GM12878 (cell line): ENCODE measurements around the gene LDLRAD3. TPM values are rescaled to one million over a fixed set of nuclear protein-coding genes. Genes with fewer than 3 reads are reported as not detected.
"Not testable (repeated sequence)": the region's sequence is repeated elsewhere in the genome, so short reads cannot be mapped to it uniquely, and the experiment has no call there.

Experiments
- ATAC-seq: fragments of 200-7000 bp; cut with Tn5 transposase; 3 replicates; pipeline ENCODE4 v1.9.1; 2020; ENCODE audit warnings: mild to moderate bottlenecking, moderate library complexity
- BruUV-seq: library from RNA; stranded (reverse); fragments of 400-500 nt; replicated peaks from 2 replicates; lab custom pipeline; 2021; lab: Mats Ljungman, UMichigan
- CTCF ChIA-PET: fragments of 300-600 bp; sonication (Branson Sonifier 250); formaldehyde crosslinking; extraction: SDS; loops from one replicate; lab custom pipeline; 2021; ENCODE audit warnings: inconsistent platforms; lab: Yijun Ruan, JAX
- POLR2A ChIA-PET: fragments of 350-600 bp; formaldehyde crosslinking; extraction: SDS; loops from one replicate; lab custom pipeline; 2021; ENCODE audit warnings: inconsistent platforms; lab: Charles Lee
- RAD21 ChIA-PET: fragments of 300-600 bp; sonication (Branson Sonifier 250); formaldehyde crosslinking; loops from one replicate; lab custom pipeline; 2023; ENCODE audit warnings: antibody characterized with exemption; ENCODE audit not compliant: unreplicated experiment; lab: Charles Lee
- SMC1A ChIA-PET: fragments of 300-600 bp; sonication (Branson Sonifier 250); formaldehyde crosslinking; loops from one replicate; lab custom pipeline; 2023; ENCODE audit not compliant: unreplicated experiment, uncharacterized antibody; lab: Charles Lee
- DNase-seq: peaks from one replicate; pipeline ENCODE4 v3.0.0-alpha.2; 2011; ENCODE audit warnings: low read depth, low spot score
- FAIRE-seq: peaks from 3 replicates; lab custom pipeline; 2011; peaks lifted over from hg19 to GRCh38; lab: Jason Lieb, UNC
- H2AFZ ChIP-seq: 2 replicates; pipeline ENCODE4 v1.6.0; 2011; ENCODE audit warnings: low read depth, low read length, control low read depth; ENCODE audit not compliant: control insufficient read depth
- H3K27ac ChIP-seq: 2 replicates; pipeline ENCODE4 v1.5.1; 2011; ENCODE audit warnings: control low read depth; ENCODE audit not compliant: control insufficient read depth, insufficient read depth
- H3K27me3 ChIP-seq, 2 experiments: replicated peaks in 1 of 2; 2 replicates each; pipeline versions ENCODE4 v1.6.0 to v1.6.1; 2011; ENCODE audit warnings: low read length in 1 of 2; ENCODE audit not compliant: control insufficient read depth in 2 of 2, insufficient read depth in 2 of 2
- H3K36me3 ChIP-seq, 2 experiments: 2 replicates each; pipeline ENCODE4 v1.5.1; 2011; ENCODE audit warnings: low read length in 1 of 2; ENCODE audit not compliant: control insufficient read depth in 2 of 2, insufficient read depth in 2 of 2
- H3K4me1 ChIP-seq: 2 replicates; pipeline ENCODE4 v1.6.1; 2011; ENCODE audit warnings: mild to moderate bottlenecking, low read length, moderate library complexity, mixed read lengths; ENCODE audit not compliant: control insufficient read depth, insufficient read depth
- H3K4me2 ChIP-seq: 2 replicates; pipeline ENCODE4 v1.6.0; 2011; ENCODE audit warnings: control low read depth; ENCODE audit not compliant: control insufficient read depth, insufficient read depth
- H3K4me3 ChIP-seq: fragments of 200-600 bp; sonication (generic); 2 replicates; pipeline ENCODE4 v1.5.1; 2016
- H3K79me2 ChIP-seq: 2 replicates; pipeline ENCODE4 v1.6.0; 2011; ENCODE audit warnings: low read length; ENCODE audit not compliant: control insufficient read depth, insufficient read depth
- H3K9ac ChIP-seq: 2 replicates; pipeline ENCODE4 v1.8.0; 2011; ENCODE audit warnings: low read length, control low read depth, mixed read lengths; ENCODE audit not compliant: control insufficient read depth, insufficient read depth
- H3K9me3 ChIP-seq: replicated peaks from 3 replicates; pipeline ENCODE4 v1.5.1; 2011; ENCODE audit warnings: mild to moderate bottlenecking, low read length; ENCODE audit not compliant: control insufficient read depth, insufficient read depth
- H4K20me1 ChIP-seq: 2 replicates; pipeline ENCODE4 v1.6.0; 2011; ENCODE audit not compliant: control insufficient read depth, insufficient read depth
- ATF2 ChIP-seq: IDR thresholded peaks from 2 replicates; pipeline ENCODE4 v1.6.1; 2012; ENCODE audit warnings: low read length, inconsistent platforms
- BHLHE40 ChIP-seq, 2 experiments: fragments of 450-650 bp in 1 of 2; IDR thresholded peaks; 2 replicates each; pipeline ENCODE4 v1.6.1; 2011 to 2017; ENCODE audit warnings: low read depth in 2 of 2, borderline replicate concordance in 1 of 2, improper control_type of control experiment in 1 of 2, low read length in 1 of 2, mild to moderate bottlenecking in 1 of 2
- EED ChIP-seq: sonication (generic); IDR thresholded peaks from 2 replicates; pipeline ENCODE4 v1.6.1; 2016; ENCODE audit warnings: antibody characterized with exemption, low read depth
- EP300 ChIP-seq, 2 experiments: fragments of 150-350 bp in 1 of 2; IDR thresholded peaks; 2 replicates each; pipeline ENCODE4 v1.6.1; 2011 to 2012; ENCODE audit warnings: low read depth in 2 of 2, low read length in 2 of 2, borderline replicate concordance in 1 of 2, improper control_type of control experiment in 1 of 2, inconsistent platforms in 1 of 2; ENCODE audit not compliant: control insufficient read depth in 1 of 2
- FOXM1 ChIP-seq: IDR thresholded peaks from 2 replicates; pipeline ENCODE4 v1.6.1; 2012; ENCODE audit warnings: low read depth, mild to moderate bottlenecking, inconsistent platforms, low read length, moderate library complexity
- IKZF2 ChIP-seq, 2 experiments: fragments of 450-650 bp; IDR thresholded peaks; 2 replicates each; pipeline ENCODE4 v1.6.1; 2017; ENCODE audit warnings: mild to moderate bottlenecking in 2 of 2, moderate library complexity in 2 of 2
- MTA2 ChIP-seq: fragments of 450-650 bp; IDR thresholded peaks from 2 replicates; pipeline ENCODE4 v1.6.1; 2016; ENCODE audit warnings: low read depth, mild to moderate bottlenecking, moderate library complexity
- NBN ChIP-seq: fragments of 450-650 bp; IDR thresholded peaks from 2 replicates; pipeline ENCODE4 v1.6.1; 2016
- NR2F1 ChIP-seq: fragments of 450-650 bp; conservative IDR thresholded peaks from 2 replicates; pipeline ENCODE4 v1.6.1; 2017; ENCODE audit warnings: mild to moderate bottlenecking
- RUNX3 ChIP-seq: IDR thresholded peaks from 2 replicates; pipeline ENCODE4 v1.6.1; 2012; ENCODE audit warnings: low read length, inconsistent platforms
- SMAD5 ChIP-seq: IDR thresholded peaks from 2 replicates; pipeline ENCODE4 v1.6.1; 2016; ENCODE audit warnings: antibody characterized with exemption, low read depth
- SMC3 ChIP-seq: IDR thresholded peaks from 2 replicates; pipeline ENCODE4 v1.6.1; 2011; ENCODE audit warnings: low read length, improper control_type of control experiment, borderline replicate concordance
- WGBS: methylation state at CpG from one replicate; pipeline ENCODE4 v1.1.6; 2016; ENCODE audit warnings: low lambda C conversion rate; ENCODE audit not compliant: insufficient replicate concordance, insufficient coverage; ENCODE audit errors: missing lambda C conversion rate; 5-methylcytosine and 5-hydroxymethylcytosine counted together
- in situ Hi-C: fragments of 300-500 bp; cut with MboI; formaldehyde crosslinking; loops from 9 replicates; pipeline ENCODE4 v1.14.3; 2018; ENCODE audit warnings: mixed read lengths
- intact Hi-C: fragments of 100-400 bp; cut with micrococcal nuclease; formaldehyde crosslinking; loops from one replicate; pipeline ENCODE4 v1.14.2; 2022; ENCODE audit not compliant: unreplicated experiment
- polyA plus RNA-seq, 11 experiments: library from polyadenylated mRNA; depleted of rRNA in 4 of 11; unstranded in 6 of 11; stranded (reverse) in 5 of 11; fragments of >200 nt; fragmentation: Nextera tagmentation in 4 of 11; fragmentation: Illumina TruSeq in 1 of 11; extraction: Ambion mirVana in 4 of 11; extraction: Trizol in 1 of 11; gene quantifications; 1 replicate in 1 of 11; 2 replicates in 10 of 11; pipeline versions ENCODE4 v1.2.1 to v1.2.3, GENCODE V29; 2011 to 2016; ENCODE audit warnings: inconsistent platforms in 2 of 11, missing spikeins in 2 of 11, low read depth in 1 of 11
- total RNA-seq, 4 experiments: library from RNA; depleted of rRNA in 3 of 4; stranded (reverse); fragments of >200 nt in 3 of 4; fragmentation: Illumina TruSeq in 1 of 4; extraction: Trizol in 1 of 4; gene quantifications; 2 replicates each; pipeline versions ENCODE4 v1.2.1 to v1.2.3, GENCODE V29; 2013 to 2021

LDLRAD3 gene
- total and polyA plus RNA-seq, 10 of the 15 experiments (the other 5 are each of a cell fraction or from before 2014, with no cell fraction given), result 2.5 to 17.2 (median 10.7) TPM

DNA sequence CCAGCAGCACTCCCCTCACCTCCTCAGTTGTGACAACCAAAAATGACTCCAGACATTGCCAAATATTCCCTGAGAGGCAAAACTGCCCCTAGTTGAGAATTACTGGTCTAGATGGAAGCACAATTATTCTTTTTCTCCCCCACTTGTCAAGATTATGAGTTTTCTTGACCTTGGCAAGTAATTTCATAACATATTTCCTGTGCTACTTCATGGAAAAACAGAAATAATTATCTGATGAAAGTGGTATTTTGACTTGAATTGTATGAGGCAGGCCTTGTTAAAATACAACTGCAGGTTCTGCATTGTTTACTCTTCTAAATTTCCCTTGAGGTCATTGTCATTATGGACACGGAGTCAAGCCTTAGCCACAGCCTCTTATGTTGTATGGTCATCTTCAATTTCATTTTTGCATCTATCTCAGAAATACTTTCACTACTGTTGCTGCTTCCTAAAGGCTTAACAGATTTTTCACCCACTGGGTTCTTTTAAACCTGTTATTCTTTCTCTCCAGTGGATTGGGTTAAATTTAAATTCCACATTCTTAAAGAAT, 32.2 kb upstream of the LDLRAD3 start:
- H3K4me2 ChIP-seq, result peak overlapping the region; percentile 50; the same call in 1 of the 2 replicates
- H3K36me3 ChIP-seq, result no peaks in the 10 kb centered on the region
- POLR2A ChIA-PET, result no interaction called here
- H3K9ac ChIP-seq, result no peak overlapping the region
- no TSS peak for BruUV-seq
- H3K9me3 ChIP-seq, result no peaks in the 10 kb centered on the region; the same call in 2 of the 3 replicates
- no peaks in the 10 kb centered on the region for H4K20me1 ChIP-seq
- peak; percentile 56 for ATAC-seq
- RAD21 ChIA-PET, result interaction anchor here (0.8 kb wide), 1 partner anchor 57 kb away, joined by 3 read pairs; no protein-coding TSS in a partner anchor
- intact Hi-C loops, result loop anchor here (10.0 kb wide), 2 partner anchors 197 to 297 kb away; partner anchors contain the start of gene FJX1
- no peak overlapping the region for H2AFZ ChIP-seq
- in situ Hi-C loops, result no loop called here
- TF ChIP-seq RUNX3, result peak; percentile 38; the same call in 1 of the 2 replicates
- 0 out of 4 replicates have a peak, but pooled peaks of 1 of the 2 experiments have one; percentile 1 for TF ChIP-seq IKZF2 (IDR thresholded peaks at IDR 0.05)
- no peak for TF ChIP-seq SMAD5
- TF ChIP-seq EP300 (IDR thresholded peaks at IDR 0.05; ENCODE audit: borderline replicate concordance in 1 of 2, control insufficient read depth in 1 of 2, low read depth in 2 of 2, low read length in 2 of 2), result 0 out of 4 replicates have a peak, but pooled peaks of 1 of the 2 experiments have one; percentile 19
- TF ChIP-seq SMC3, result no peak
- peaks cover 67% of the 10 kb centered on the region for H3K4me1 ChIP-seq
- H3K79me2 ChIP-seq, result no peaks in the 10 kb centered on the region
- CTCF ChIA-PET, result interaction anchor here (0.7 kb wide), 1 partner anchor 90 kb away, joined by 3 read pairs; no protein-coding TSS in a partner anchor
- peak overlapping the region; percentile 8; the same call in 1 of the 2 replicates for H3K27ac ChIP-seq
- FAIRE-seq, result no peak
- no peak overlapping the region for H3K4me3 ChIP-seq
- SMC1A ChIA-PET, result no interaction called here
- no peak for DNase-seq
- H3K27me3 ChIP-seq, result no peaks in the 10 kb centered on the region
- 0% methylated on average over 1 of the region's 1 CpG for WGBS

GRCh38 chr11:35912436-35912835, 31.4 kb upstream of the LDLRAD3 start:
- H3K9me3 ChIP-seq, DNase-seq, H3K36me3 ChIP-seq, in situ Hi-C loops, FAIRE-seq, BruUV-seq, H4K20me1 ChIP-seq, SMC1A ChIA-PET, H2AFZ ChIP-seq, CTCF ChIA-PET, H3K4me3 ChIP-seq, H3K79me2 ChIP-seq, H3K9ac ChIP-seq, H3K27me3 ChIP-seq: not testable (repeated sequence)
- peak; percentile 11 for ATAC-seq
- WGBS, result 8% methylated on average over 7 of the region's 7 CpGs
- TF ChIP-seq IKZF2 (IDR thresholded peaks at IDR 0.05) (peak; percentile 46 to 50; a peak in 2 of 4 replicates), NR2F1 (peak; percentile 67), ATF2 (0 out of 2 replicates have a peak, but pooled peaks have one; percentile 13), RUNX3 (peak; percentile 40; the same call in 1 of the 2 replicates), FOXM1 (peak; percentile 11; the same call in 1 of the 2 replicates), BHLHE40 (IDR thresholded peaks at IDR 0.05; ENCODE audit: borderline replicate concordance in 1 of 2, low read depth in 2 of 2, low read length in 1 of 2) (peak in 1 of 2 experiments; percentile 82; a peak in 2 of 4 replicates), EED (peak; percentile 38), NBN (0 out of 2 replicates have a peak, but pooled peaks have one; percentile 32), MTA2 (peak; percentile 34; the same call in 1 of the 2 replicates)
- ChIA-PET POLR2A (interaction anchor here (1.5 kb wide), 1 partner anchor 66 kb away, joined by 3 read pairs; no protein-coding TSS in a partner anchor), RAD21 (interaction anchor here (1.0 kb wide), 2 partner anchors 90 to 219 kb away, joined by 3 read pairs; no protein-coding TSS in a partner anchor)
- peak overlapping the region; percentile 17; the same call in 1 of the 2 replicates for H3K4me2 ChIP-seq
- H3K4me1 ChIP-seq, result peaks cover 74% of the 10 kb centered on the region
- H3K27ac ChIP-seq, result peak overlapping the region; percentile 13; the same call in 1 of the 2 replicates
- intact Hi-C loops, result loop anchor here (10.0 kb wide), 2 partner anchors 198 to 298 kb away; partner anchors contain the start of gene FJX1
